ENCODE data around the gene RSL1D1.

DNA sequence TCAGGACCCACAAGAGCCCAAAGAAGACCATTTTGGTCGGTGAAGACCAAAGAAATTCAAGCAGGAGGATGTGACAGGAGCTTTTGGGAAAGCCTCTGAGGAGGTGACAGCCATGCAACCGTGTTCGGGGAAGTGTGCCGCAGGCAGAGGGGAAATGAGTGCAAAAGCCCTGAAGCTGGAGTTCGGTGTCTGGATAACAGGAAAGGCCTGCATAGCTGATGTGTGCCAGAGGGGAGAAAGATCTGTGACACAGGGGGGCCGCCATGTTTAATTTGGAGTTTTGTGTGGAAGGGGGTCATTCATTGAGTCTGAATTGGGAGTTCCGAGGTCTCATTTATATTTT is 53.4 kb downstream of the RSL1D1 start:
- TF ChIP-seq, protein P1, sequence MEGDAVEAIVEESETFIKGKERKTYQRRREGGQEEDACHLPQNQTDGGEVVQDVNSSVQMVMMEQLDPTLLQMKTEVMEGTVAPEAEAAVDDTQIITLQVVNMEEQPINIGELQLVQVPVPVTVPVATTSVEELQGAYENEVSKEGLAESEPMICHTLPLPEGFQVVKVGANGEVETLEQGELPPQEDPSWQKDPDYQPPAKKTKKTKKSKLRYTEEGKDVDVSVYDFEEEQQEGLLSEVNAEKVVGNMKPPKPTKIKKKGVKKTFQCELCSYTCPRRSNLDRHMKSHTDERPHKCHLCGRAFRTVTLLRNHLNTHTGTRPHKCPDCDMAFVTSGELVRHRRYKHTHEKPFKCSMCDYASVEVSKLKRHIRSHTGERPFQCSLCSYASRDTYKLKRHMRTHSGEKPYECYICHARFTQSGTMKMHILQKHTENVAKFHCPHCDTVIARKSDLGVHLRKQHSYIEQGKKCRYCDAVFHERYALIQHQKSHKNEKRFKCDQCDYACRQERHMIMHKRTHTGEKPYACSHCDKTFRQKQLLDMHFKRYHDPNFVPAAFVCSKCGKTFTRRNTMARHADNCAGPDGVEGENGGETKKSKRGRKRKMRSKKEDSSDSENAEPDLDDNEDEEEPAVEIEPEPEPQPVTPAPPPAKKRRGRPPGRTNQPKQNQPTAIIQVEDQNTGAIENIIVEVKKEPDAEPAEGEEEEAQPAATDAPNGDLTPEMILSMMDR (IDR thresholded peaks at IDR 0.05): no peak
- no peak for TF ChIP-seq ZFX (IDR thresholded peaks at IDR 0.05; ENCODE audit: borderline replicate concordance)

Measured in 22Rv1 (cell line).